ENCODE data around the gene PRKAR2B.

- TF ChIP-seq CTCF (IDR thresholded peaks at IDR 0.05): no peak
- TF ChIP-seq EZH2 (IDR thresholded peaks at IDR 0.05; ENCODE audit: borderline replicate concordance, insufficient read depth, low read depth, low read length, poor library complexity, severe bottlenecking): no peak
These were observed 86.1 kb downstream of the PRKAR2B start for GRCh38 chr7:107130487-107131220.
